CD14-positive monocyte (primary cell): Measurements from ENCODE around the gene TMEM116. TPM values are rescaled to one million over a fixed set of nuclear protein-coding genes. Genes with fewer than 3 reads are reported as not detected.

Experiments
- DNase-seq, 3 donors: peaks; one replicate each; pipeline ENCODE4 v3.0.0-alpha.2; 2011 to 2022
- H2AFZ ChIP-seq: 2 replicates; pipeline ENCODE4 v1.6.0; 2012; ENCODE audit warnings: mild to moderate bottlenecking, low read depth, low read length, inconsistent platforms; ENCODE audit not compliant: insufficient read depth, poor library complexity, severe bottlenecking
- H3K27ac ChIP-seq, 2 donors: 1 replicate in 1 of 2; 2 replicates in 1 of 2; pipeline ENCODE4 v1.5.1; 2012 to 2013; ENCODE audit warnings: low read length in 2 of 2, control low read depth in 1 of 2, inconsistent platforms in 1 of 2, low read depth in 1 of 2, mild to moderate bottlenecking in 1 of 2
- H3K27me3 ChIP-seq, 2 donors: one replicate each; pipeline versions ENCODE4 v1.6.0 to v1.6.1; 2011 to 2013; ENCODE audit warnings: low read length in 2 of 2; ENCODE audit not compliant: control insufficient read depth in 2 of 2, insufficient read depth in 2 of 2
- H3K36me3 ChIP-seq, 2 donors: replicated peaks in 1 of 2; 1 replicate in 1 of 2; 2 replicates in 1 of 2; pipeline versions ENCODE4 v1.5.1 to v1.6.1; 2012 to 2013; ENCODE audit warnings: low read length in 2 of 2, control low read depth in 1 of 2, inconsistent platforms in 1 of 2, mild to moderate bottlenecking in 1 of 2; ENCODE audit not compliant: insufficient read depth in 2 of 2, control insufficient read depth in 1 of 2
- H3K4me1 ChIP-seq, 2 donors: 1 replicate in 1 of 2; 2 replicates in 1 of 2; pipeline versions ENCODE4 v1.5.1 to v1.6.1; 2012 to 2013; ENCODE audit warnings: low read length in 2 of 2, control low read depth in 1 of 2, inconsistent platforms in 1 of 2, mild to moderate bottlenecking in 1 of 2, moderate library complexity in 1 of 2; ENCODE audit not compliant: insufficient read depth in 2 of 2, control insufficient read depth in 1 of 2
- H3K4me2 ChIP-seq: replicated peaks from 2 replicates; pipeline ENCODE3; 2012; ENCODE audit warnings: low read length, moderate library complexity, mild to moderate bottlenecking; ENCODE audit not compliant: poor library complexity, severe bottlenecking; ENCODE audit errors: extremely low read depth
- H3K4me3 ChIP-seq, 3 experiments: fragments of 200-600 bp in 1 of 3; sonication (generic) in 1 of 3; replicated peaks in 1 of 3; 1 replicate in 2 of 3; 2 replicates in 1 of 3; pipeline ENCODE4 v1.5.1; 2011 to 2013; ENCODE audit warnings: low read length in 3 of 3, mild to moderate bottlenecking in 3 of 3, control low read depth in 2 of 3, low read depth in 2 of 3, inconsistent platforms in 1 of 3, moderate library complexity in 1 of 3
- H3K79me2 ChIP-seq: 2 replicates; pipeline ENCODE4 v1.6.0; 2012; ENCODE audit warnings: mild to moderate bottlenecking, control low read depth, inconsistent platforms, low read length, moderate library complexity; ENCODE audit not compliant: insufficient read depth
- H3K9ac ChIP-seq: 2 replicates; pipeline ENCODE4 v1.6.0; 2017; ENCODE audit warnings: low read length, mild to moderate bottlenecking; ENCODE audit not compliant: insufficient read depth, poor library complexity, severe bottlenecking
- H3K9me3 ChIP-seq, 2 donors: replicated peaks in 1 of 2; 1 replicate in 1 of 2; 2 replicates in 1 of 2; pipeline versions ENCODE4 v1.5.1 to v1.6.1; 2012 to 2013; ENCODE audit warnings: low read length in 2 of 2, control low read depth in 1 of 2; ENCODE audit not compliant: control insufficient read depth in 1 of 2, insufficient read depth in 1 of 2
- H4K20me1 ChIP-seq: 2 replicates; pipeline ENCODE4 v1.6.0; 2012; ENCODE audit warnings: mild to moderate bottlenecking, low read length, control low read depth, moderate library complexity; ENCODE audit not compliant: insufficient read depth
- H3K27ac Mint-ChIP-seq, 7 donors: one replicate each; pipeline ENCODE4 v1.8.0; 2020; ENCODE audit warnings: mild to moderate bottlenecking in 7 of 7, mixed read lengths in 7 of 7, moderate library complexity in 6 of 7, inconsistent platforms in 2 of 7
- H3K27me3 Mint-ChIP-seq, 3 donors: one replicate each; pipeline ENCODE4 v1.8.0; 2021 to 2022; ENCODE audit warnings: low read depth in 3 of 3, mild to moderate bottlenecking in 3 of 3, mixed read lengths in 3 of 3, moderate library complexity in 3 of 3, inconsistent platforms in 1 of 3
- H3K36me3 Mint-ChIP-seq, 2 donors: one replicate each; pipeline ENCODE4 v1.8.0; 2020; ENCODE audit warnings: mixed read lengths in 2 of 2, inconsistent platforms in 1 of 2, mild to moderate bottlenecking in 1 of 2
- H3K4me1 Mint-ChIP-seq: one replicate; pipeline ENCODE4 v1.8.0; 2020; ENCODE audit warnings: mild to moderate bottlenecking, mixed read lengths
- H3K4me3 Mint-ChIP-seq, 2 donors: one replicate each; pipeline ENCODE4 v1.8.0; 2020; ENCODE audit warnings: mild to moderate bottlenecking in 2 of 2, mixed read lengths in 2 of 2, moderate library complexity in 1 of 2
- H3K9me3 Mint-ChIP-seq, 7 donors: one replicate each; pipeline ENCODE4 v1.8.0; 2020 to 2022; ENCODE audit warnings: mixed read lengths in 7 of 7, mild to moderate bottlenecking in 6 of 7, moderate library complexity in 6 of 7, inconsistent platforms in 2 of 7
- CTCF ChIP-seq: fragments of 200-600 bp; IDR thresholded peaks from one replicate; pipeline ENCODE4 v1.8.0; 2022; ENCODE audit warnings: antibody characterized with exemption, mild to moderate bottlenecking
- WGBS: methylation state at CpG from one replicate; pipeline ENCODE4 v1.1.5; 2013; ENCODE audit warnings: missing lambda C conversion rate; ENCODE audit not compliant: insufficient coverage; 5-methylcytosine and 5-hydroxymethylcytosine counted together
- intact Hi-C, 2 donors: fragments of 100-400 bp; cut with micrococcal nuclease; formaldehyde crosslinking; loops; one replicate each; pipeline versions ENCODE4 v1.15.0 to v1.15.1; 2023
- polyA plus RNA-seq, 3 donors: library from polyadenylated mRNA; depleted of rRNA in 1 of 3; unstranded in 2 of 3; stranded (reverse) in 1 of 3; fragments of 300-500 nt in 2 of 3; fragments of >200 nt in 1 of 3; fragmentation: Illumina TruSeq in 2 of 3; gene quantifications; 1 replicate in 2 of 3; 2 replicates in 1 of 3; pipeline ENCODE4 v1.2.3, GENCODE V29; 2012 to 2021

Gene TMEM116
- polyA plus RNA-seq, 3 donors = 5.6 to 11.6 (median 8.3) TPM

- no peaks in the 10 kb centered on the region for H3K9me3 Mint-ChIP-seq
- no peaks in the 10 kb centered on the region for H3K79me2 ChIP-seq
- H2AFZ ChIP-seq = no peak overlapping the region
- DNase-seq = no peak
- no peak overlapping the region for H3K27ac ChIP-seq
- H3K4me1 Mint-ChIP-seq = peaks cover 6% of the 10 kb centered on the region
- no CpG with 5 or more reads among the region's 2 CpGs for WGBS
- H3K4me3 Mint-ChIP-seq = no peak overlapping the region
- intact Hi-C loops = no loop called here
- H3K36me3 Mint-ChIP-seq = peaks cover 70 to 85% of the 10 kb centered on the region in 2 donors
- peaks cover 0 to 3% (median 0%) of the 10 kb centered on the region in 3 donors for H3K27me3 Mint-ChIP-seq
- peaks cover 52 to 93% of the 10 kb centered on the region in 2 donors for H3K36me3 ChIP-seq
- no peak overlapping the region for H3K4me2 ChIP-seq
- H3K4me1 ChIP-seq = peaks cover 5 to 6% of the 10 kb centered on the region in 2 donors
- H3K27me3 ChIP-seq = no peaks in the 10 kb centered on the region
- no peak overlapping the region for H3K4me3 ChIP-seq
- H3K9ac ChIP-seq = no peak overlapping the region
- H3K27ac Mint-ChIP-seq = no peak overlapping the region
- TF ChIP-seq CTCF = no peak
- H4K20me1 ChIP-seq = no peaks in the 10 kb centered on the region
- H3K9me3 ChIP-seq = no peaks in the 10 kb centered on the region
Measured at GRCh38 chr12:111893287-111893686, 119.7 kb downstream of the TMEM116 start.

- H3K9me3 Mint-ChIP-seq = no peaks in the 10 kb centered on the region
- H3K9ac ChIP-seq = no peak overlapping the region
- H3K27ac ChIP-seq = peak overlapping the region; percentile 50 to 62
- H3K36me3 Mint-ChIP-seq = peaks cover 80 to 90% of the 10 kb centered on the region in 2 donors
- peaks cover 0 to 2% (median 0%) of the 10 kb centered on the region in 3 donors for H3K27me3 Mint-ChIP-seq
- peak overlapping the region; percentile 71 to 92 (median 87) for H3K27ac Mint-ChIP-seq
- 0% methylated on average over 2 of the region's 11 CpGs for WGBS
- no peak for TF ChIP-seq CTCF
- intact Hi-C loops = no loop called here
- peaks cover 63 to 80% of the 10 kb centered on the region in 2 donors for H3K36me3 ChIP-seq
- no peak overlapping the region for H2AFZ ChIP-seq
- no peaks in the 10 kb centered on the region for H3K9me3 ChIP-seq
- peak overlapping the region; percentile 34 to 56 for H3K4me3 Mint-ChIP-seq
- H3K4me3 ChIP-seq = peak overlapping the region in 1 of 3 experiments; percentile 11
- H4K20me1 ChIP-seq = no peaks in the 10 kb centered on the region
- peak; percentile 28 to 41 (median 29) for DNase-seq
- H3K27me3 ChIP-seq = no peaks in the 10 kb centered on the region
- H3K4me1 Mint-ChIP-seq = peaks cover 26% of the 10 kb centered on the region
- H3K79me2 ChIP-seq = no peaks in the 10 kb centered on the region
- peaks cover 24 to 26% of the 10 kb centered on the region in 2 donors for H3K4me1 ChIP-seq
- H3K4me2 ChIP-seq = peak overlapping the region; percentile 4
Measured at GRCh38 chr12:111887926-111888745, 124.8 kb downstream of the TMEM116 start.
